SKM-1 treated with dmso at 0.1 percent for 144 hours (cell line): ENCODE measurements around the gene PAPOLB.
"Not testable (repeated sequence)": the region's sequence is repeated elsewhere in the genome, so short reads cannot be mapped to it uniquely, and the experiment has no call there.

Experiments
- DNase-seq: peaks from one replicate; lab custom pipeline; 2025; ENCODE audit not compliant: unreplicated experiment; lab: John Stamatoyannopoulos, UW

PAPOLB gene

DNA sequence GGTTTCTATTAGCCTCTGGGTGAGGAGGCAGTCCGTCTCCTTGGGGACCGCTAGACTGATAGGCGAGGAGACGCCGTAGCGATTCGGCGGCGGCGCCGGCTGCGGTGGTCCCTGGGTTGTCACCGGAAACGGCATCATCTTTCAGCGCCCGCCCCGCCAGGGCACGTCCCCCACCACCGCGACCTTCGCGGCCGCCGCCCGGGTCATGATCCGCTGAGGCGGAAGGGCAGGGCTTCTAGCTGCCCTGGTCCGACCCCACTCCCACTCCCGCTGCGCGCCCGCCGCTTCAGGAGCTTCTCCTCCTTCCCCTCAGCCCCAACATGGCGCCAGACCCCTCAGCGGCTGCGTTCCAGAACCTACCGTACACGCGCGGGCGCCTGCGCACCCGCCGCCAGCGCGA is at the start of gene PAPOLB:
PAPOLB (minus strand) TSS at position 358 of the 400 bp plus-strand sequence; CDS start at position 138, 220 bp downstream.
- DNase-seq, result no peak

DNA sequence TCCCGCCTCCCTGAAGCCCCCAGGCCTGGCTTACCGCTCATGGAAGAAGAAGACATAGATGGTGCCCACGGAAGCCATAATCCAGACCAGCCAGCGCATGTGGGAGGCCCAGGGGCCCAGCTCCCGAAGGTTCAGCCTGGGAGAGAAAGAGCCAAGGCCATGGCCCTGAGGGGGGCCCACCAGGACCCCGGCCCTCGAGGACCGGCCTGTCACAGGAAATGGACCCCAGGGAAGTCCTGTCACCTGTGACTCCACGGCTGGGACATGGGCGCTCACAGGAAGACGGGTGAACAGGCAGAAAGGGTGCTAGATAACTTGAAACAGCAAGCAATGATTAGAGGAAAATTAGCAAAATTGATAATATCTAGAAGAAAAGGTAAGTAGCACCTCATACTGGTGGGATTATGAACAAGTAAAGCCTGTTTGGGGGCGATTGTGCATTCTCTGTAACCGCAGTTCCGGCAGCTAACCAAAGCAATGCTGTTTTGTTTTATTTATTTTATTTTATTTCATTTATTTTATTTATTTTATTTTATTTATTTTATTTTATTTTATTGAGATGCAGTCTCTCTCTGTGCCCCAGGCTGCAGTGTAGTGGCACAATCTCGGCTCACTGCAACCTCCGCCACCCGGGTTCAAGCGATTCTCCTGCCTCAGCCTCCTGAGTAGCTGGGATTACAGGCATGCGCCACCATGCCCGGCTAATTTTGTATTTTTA is 49.4 kb upstream of the PAPOLB start:
- no peak for DNase-seq

DNA sequence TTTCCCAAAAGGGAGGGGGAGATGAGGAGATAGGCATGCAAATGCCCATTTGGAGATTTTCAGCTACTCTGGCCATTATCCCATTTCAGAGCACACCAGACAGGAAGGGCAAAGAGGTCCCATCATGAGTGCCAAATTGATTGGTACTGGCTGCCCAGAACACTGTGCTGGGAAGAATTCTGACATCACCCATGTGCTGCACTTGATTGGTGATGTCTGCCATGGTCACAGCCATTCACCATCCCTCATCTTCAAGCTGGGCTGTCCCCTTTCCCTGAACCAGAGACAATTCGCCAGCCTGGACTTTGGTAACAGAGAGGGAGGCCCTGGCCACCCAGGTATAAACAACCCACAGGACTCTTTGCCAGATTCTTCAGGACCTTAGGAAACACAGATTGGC is 44.9 kb upstream of the PAPOLB start:
- DNase-seq, result no peak

DNA sequence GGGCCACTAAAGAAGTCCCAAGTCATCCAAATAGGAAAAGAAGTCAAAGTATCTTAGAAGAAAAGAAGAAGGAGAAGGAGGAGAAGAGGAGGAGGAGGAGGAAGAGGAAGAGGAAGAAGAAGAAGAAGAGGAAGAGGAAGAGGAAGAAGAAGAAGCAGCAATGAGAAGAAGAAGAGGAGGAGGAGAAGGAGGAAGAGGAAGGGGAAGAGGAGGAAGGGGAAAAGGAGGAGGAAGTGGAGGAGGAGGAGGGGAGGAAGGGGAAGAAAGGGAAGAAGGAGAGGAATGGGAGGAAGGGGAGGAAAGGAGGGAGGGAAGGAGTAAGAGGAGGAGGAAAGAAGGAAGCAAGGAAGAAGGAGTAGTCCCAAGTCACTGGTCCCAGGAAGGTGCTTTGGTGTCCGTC is 43.3 kb upstream of the PAPOLB start:
- DNase-seq, result no peak

DNA sequence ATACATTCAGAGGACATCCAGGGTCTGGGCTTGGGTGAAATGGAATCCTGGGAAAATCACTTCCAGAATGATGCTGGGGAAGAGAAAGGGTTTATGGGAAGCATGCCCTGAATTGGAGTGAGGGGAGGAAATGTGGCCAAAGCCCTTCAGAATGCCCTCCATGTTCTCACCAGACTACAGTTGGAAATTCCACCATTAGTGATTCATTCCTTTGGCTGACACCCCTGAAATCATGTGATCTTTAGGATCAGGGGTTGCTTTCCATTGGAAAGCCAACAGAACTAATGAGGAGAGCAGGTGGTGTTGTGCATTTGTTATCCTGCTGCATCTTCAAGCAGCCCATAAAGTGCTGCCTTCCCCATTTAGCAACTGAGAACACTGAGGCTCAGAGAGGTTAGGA is 42.5 kb upstream of the PAPOLB start:
- no peak for DNase-seq

DNA sequence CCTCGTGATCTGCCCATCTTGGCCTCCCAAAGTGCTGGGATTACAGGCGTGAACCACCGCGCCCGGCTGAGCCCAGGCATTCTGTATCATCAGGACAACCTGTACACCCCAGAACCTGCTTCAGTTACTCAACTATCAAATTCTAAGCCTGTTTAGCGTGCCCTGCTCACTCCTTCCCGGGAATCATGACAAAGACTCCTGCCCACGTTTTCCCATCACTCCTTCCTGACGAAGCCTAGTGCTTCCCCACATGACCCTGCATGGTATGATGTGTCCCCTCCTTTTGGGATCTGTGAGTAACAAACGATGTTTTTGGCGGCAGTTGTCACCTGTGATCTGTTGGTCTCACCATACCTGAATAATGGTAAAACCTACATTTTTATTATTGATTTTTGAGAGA is 33.9 kb upstream of the PAPOLB start:
- no peak for DNase-seq

DNA sequence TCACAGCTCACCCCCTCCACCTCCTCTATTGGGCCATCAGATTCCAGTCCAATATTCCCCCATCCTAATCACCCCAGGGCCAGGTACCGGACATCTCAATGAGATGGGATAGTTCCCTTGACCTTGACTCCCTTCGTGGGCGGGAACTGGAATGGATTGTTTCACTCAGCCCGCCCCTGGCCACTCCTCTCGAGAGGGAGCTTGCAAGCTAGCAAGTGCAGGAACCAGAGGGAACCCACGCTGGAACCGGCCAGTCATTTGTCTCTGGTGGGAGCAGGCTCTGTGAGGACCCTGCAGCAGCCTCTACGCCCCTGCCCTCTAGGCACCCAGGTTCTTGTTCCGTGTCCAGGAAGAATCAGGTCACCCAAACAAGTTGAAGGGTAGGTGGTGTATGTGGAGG is 32.7 kb upstream of the PAPOLB start:
- no peak for DNase-seq

DNA sequence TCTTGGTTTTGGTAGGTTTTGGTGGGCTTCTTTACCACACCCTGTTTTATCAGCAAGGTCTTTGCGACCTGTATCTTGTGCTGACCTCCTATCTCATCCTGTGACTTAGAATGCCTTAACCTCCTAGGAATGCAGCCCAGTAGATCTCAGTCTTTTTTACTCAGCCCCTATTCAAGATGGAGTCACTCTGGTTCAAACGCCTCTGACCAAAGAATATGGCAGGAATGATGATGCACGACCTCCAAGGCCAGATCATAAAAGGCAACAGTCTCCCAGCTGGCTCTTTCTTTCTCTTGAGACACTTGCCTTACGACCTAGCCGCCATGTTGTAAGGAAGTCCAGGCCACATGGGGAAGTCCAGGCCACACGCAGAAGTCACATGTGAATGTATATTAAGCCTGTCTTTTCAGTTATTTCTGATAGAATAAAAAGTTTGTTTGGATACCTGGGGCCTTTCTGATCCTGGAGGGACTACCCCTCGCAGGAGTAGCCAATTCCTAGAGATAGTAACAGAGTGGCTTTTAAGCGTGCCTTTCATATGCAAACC is 32.2 kb upstream of the PAPOLB start:
- DNase-seq, result no peak

DNA sequence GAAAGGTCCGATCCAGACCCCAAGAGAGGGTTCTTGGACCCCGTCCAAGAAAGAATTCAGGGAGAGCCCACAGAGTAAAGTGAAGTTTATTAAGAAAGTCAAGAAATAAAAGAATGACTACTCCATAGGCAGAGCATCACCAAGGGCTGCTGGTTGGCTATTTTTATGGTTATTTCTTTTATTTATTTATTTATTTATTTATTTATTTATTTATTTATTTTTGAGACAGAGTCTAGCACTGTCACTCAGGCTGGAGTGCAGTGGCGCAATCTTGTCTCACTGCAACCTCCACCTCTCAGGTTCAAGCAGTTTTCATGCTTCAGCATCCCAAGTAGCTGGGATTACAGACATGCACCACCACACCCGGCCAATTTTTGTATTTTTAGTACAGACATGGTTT is 31.4 kb upstream of the PAPOLB start:
- not testable (repeated sequence) for DNase-seq

DNA sequence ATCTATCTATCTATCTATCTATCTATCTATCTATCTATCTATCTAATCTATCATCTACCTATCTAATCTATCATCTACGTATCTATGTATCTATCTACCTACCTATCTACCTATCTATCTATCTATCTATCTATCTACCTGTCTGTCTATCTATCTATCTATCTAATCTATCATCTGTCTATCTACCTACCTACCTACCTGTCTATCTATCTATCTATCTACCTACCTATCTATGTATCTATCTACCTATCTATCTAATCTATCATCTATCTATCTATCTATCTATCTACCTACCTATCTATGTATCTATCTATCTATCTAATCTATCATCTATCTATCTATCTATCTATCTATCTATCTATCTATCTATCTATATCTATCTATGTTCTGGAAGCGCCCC is 29.7 kb upstream of the PAPOLB start:
- DNase-seq, result not testable (repeated sequence)

DNA sequence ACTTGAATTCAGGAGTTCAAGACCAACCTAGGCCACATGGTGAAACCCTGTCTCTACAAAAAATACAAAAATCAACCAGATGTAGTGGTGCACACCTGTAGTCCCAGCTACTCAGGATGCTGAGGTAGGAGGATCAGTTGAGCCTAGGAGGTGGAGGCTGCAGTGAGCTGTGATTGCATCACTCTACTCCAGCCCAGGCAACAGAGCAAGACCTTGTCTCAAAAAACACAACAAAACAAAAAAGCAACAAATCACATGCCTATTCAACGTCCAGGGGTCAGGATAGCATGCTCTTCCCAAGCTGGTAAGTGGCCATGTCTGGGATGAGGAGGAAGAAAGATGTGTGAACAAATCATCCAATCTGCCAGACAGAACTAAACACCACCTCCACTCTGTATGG is 27.9 kb upstream of the PAPOLB start:
- no peak for DNase-seq

DNA sequence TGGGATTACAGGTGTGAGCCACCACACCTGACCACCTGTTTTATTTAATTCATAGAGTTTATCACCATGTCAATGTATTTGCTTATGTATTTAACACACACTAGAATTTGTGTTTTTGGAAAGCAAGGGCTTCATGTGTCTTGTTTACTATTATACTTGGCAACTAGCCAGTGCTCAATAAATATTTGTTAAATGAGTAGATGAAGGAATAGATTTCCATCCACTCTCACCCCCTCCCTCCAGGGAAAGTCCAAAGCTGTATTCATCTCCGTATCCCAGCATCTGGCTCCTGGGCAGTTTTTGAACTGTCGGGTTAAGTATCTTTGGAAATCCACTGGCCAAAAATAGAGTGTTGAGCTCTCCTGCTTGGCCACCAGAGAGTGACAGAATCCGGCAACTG is 26.3 kb upstream of the PAPOLB start:
- no peak for DNase-seq

DNA sequence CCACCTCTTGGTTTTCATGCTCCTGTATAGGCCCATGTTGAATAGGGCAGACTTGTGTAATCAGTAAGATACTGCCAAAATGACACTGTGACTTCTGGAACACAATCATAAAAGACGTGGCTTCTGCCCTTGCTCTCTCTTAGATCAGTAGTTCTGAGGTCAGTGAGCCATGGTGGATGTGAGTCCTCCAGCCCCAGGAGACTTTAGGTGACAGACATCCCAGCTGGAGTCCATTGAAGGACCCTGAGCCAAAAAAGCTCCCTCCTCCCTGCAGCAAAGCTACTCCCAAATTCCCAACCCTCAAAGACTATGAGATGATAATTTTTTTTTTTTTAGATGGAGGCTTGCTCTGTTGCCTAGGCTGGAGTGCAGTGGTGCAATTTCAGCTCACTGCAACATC is 24.8 kb upstream of the PAPOLB start:
- no peak for DNase-seq

DNA sequence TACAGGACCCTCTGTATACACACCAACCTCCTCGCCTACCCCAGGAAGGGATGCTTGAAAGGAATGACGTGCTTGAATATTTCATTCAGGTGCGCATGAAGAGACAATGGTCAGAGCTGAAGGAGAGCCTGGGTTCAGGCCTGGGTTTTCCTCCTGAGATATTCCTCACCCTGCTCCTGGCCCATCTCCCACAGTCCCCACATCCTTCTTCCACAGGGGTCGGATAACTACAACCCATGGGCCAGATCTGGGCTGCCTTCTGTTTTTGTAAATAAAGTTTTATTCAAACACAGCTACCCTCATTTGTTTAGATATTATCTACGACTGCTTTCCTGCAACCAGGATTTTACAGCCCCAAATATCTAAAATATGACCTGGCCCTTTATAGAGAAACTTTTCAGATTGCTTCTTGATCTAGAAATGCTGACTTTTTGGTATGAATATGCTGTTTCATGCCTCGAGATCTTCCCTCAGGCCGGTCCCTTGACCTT is 23.5 kb upstream of the PAPOLB start:
- DNase-seq, result no peak

DNA sequence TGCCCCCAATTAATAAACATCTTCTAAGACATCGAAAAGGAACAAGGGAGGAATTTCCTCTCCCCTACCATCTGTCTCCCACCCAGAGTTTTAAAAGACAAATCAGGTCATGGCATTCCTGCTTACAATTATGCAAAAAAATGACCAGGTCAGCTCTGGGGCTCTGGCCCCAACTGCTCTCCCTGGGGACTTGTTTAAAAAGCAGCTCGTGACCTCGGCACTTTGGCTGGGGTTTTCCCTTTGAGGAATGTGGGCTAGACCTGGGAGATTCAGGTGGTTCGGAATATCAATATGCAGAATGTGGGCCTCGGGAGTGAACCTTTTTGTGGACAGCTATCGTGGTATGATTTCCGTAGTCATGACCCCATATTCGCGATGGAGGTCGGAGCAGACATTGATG is 22.3 kb upstream of the PAPOLB start:
- DNase-seq, result no peak

DNA sequence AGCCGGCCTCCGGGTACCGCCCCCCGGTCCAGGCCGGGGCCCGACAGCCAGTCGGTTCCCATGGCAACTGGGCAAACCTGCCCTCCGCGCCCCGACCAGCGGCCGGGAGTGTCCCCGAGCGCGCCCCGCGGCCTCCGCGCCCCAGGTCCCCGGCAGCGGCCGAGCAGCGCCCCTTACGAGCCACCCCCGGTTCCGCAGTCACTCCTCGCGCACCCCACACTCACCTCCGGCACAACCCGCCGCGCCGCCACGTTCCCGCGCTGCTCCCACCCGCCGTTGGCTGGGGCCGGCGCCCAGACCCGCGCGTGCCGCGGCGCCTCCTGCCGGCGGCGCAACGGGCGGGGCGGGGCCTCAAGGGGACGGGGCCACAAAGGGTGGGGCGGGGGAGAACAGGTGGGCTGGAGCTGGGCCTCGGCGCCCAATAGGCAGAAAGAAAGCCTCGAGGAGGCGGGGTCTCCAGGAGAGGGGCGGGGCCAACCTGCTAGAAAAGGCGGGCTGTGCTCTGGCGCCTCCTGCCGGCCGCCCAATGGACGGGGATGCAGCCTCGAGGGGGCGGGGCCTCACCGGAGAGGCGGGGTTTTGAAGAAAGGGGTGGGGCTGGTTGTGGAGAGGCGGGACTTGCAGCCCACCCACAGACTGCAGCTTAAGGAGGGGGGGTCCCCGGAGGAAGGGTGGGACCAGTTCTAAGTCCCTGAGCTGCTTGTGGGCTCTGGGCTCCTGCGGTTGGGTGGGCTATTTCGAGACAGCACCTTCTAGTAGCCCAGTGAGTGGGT is 21.7 kb upstream of the PAPOLB start, which contains the start of gene RADIL:
RADIL (minus strand) TSS at position 345 of the 773 bp plus-strand sequence. CDS start 5,577 bp downstream, outside the sequence.
- DNase-seq, result peak; percentile 90

DNA sequence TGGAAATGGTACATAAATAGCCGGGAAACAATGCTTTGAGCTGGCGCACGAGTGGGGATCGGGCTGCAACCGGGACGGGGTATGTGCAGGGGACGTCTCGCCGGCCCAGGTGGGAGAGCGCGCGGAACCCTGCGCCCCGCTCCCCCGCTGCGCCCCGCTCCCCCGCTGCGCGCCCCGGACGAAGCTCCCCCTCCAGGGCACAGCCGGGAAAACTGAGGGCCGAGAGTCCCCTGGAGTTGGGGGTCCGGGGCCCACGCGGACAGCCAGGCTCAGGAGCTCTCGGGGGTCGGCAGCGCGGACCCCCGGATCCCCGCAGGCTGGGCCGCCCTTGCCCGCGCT is 21.2 kb upstream of the PAPOLB start:
- no peak for DNase-seq

DNA sequence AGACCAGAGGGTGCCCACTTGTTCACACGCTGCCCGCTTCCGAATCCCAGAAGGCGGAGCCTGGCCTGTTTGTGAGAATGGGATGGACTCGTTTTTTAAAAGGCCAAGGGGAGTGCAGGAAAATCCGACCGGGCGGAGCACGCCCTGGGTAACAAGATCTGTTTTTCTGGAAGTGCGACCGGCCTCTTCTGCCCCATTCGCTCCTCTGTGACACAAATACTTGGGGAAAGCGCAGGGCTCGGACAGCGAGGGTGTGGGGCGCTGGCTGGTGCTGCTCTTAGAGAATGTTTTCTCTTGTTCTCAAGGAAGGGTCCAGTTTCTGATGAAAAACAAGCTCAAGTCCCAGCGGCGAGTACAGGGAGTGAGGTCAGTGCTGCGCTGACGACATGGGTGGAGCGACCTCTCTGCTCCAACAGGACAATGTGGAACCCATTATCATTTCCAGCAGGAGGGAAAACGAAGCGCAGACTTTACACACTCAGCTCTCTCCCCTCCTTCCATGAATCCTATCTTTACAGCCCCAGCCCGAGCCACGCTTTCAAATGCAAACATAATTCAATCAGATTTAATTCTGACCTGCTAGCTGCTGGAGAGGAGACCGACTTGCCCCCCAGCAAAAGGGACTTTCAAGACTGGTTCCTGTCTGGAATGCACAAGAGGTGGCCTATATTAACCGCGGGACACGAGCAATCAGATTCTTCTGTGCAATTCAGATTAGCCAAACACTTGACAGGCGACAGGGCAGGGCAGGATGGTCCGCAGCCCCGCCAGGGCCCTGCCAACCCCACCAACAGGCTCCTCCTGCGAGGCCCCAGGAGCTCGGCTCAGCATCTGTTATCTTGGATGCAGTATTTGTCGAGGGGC is 20.6 kb upstream of the PAPOLB start:
- DNase-seq, result no peak

DNA sequence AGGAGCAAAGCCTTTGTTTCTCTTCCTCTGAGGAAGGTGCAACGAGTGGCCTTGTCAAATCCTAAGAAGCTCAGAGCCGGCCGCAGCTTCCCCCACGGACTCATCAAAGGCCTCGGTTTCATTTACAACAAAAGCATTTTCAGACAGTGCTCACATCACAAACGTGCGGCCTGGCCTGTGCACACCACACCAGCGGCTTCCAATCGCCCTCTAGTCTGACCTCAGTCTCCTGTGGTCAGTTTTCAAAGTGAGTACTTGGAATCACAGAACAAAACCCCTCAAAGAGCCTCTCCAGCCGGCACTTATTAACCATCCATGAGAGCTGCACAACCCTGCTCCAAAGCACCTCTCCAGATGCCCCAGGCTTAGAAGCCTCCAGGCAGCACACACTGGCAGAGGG is 18.4 kb upstream of the PAPOLB start:
- DNase-seq, result no peak

DNA sequence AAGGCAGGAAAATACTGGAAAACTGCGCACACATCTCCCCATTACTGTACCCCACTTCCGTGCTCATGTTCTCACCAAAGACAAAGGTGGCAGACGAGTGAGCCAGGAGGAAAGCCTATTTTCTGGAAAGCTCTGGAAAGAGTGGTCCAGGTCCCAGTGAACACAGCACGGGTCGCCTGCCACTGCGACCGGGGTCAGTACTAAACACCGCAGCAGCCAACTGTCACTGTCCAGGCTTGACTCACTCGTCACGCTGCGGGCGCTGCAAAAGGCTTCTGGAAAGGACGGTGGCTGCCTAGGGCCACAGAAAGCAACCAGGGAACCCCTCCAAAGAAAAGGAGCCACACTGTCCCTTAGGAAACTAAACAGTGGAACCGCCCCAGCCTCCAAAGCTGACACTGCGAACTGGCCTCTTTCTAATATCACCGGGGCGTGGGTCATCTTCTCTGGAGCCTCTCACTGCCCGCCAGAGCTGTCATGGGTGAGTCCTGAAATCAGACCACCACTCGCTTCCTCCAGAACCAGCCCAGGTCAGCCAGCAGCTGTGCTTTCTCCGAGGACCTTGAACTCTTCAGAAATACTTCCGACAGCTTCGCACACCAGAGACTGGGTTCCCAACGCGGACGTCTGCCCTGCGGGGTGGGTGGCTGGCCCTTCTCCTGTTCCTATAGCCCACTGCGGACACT is 17.7 kb upstream of the PAPOLB start:
- DNase-seq, result no peak
